ENCODE results near the gene PTGES3. TPM values are rescaled to one million over a fixed set of nuclear protein-coding genes. Genes with fewer than 3 reads are reported as not detected.

PTGES3 gene
- total RNA-seq: 74.3 and 126 TPM in 2 replicates

GRCh38 chr12:56688129-56688845, at the start of gene PTGES3:
PTGES3 (minus strand) TSS chr12:56688284; CDS start chr12:56687999, 285 bp downstream.

GRCh38 chr12:56724972-56725722, 37.1 kb upstream of the PTGES3 start, which contains the start of gene NACA:
NACA (minus strand) TSS chr12:56725299; CDS start chr12:56724521, 778 bp downstream.

GRCh38 chr12:56645717-56646446, 42.2 kb downstream of the PTGES3 start, which contains the start of gene ATP5F1B:
ATP5F1B (minus strand) TSS chr12:56645984; CDS start chr12:56645963, 21 bp downstream.

GRCh38 chr12:56630180-56630632, 57.9 kb downstream of the PTGES3 start, which contains the start of gene BAZ2A:
BAZ2A (minus strand) TSS chr12:56630326; CDS start chr12:56617530, 12,796 bp downstream.

Other genes starting within 250 kb of the PTGES3 start
- 9.2 and 23.6 TPM in 2 replicates for gene TIMELESS, start 238.9 kb downstream of the PTGES3 start, total RNA-seq
- gene MIP, start 233.6 kb downstream of the PTGES3 start, total RNA-seq: not detected in 2 replicates
- gene SPRYD4, start 219.7 kb downstream of the PTGES3 start, total RNA-seq: 1.1 and 1.7 TPM in 2 replicates
- 0.86 and 2.1 TPM in 2 replicates for gene GLS2, start 200.1 kb downstream of the PTGES3 start, total RNA-seq
- gene RBMS2, start 166.5 kb downstream of the PTGES3 start, total RNA-seq: 16.9 and 18.7 TPM in 2 replicates
- gene BAZ2A, start 58.0 kb downstream of the PTGES3 start, total RNA-seq: 27.8 and 50.8 TPM in 2 replicates
- 475 and 702 TPM in 2 replicates for gene ATP5F1B, start 42.3 kb downstream of the PTGES3 start, total RNA-seq
- gene NACA, start 37.0 kb upstream of the PTGES3 start, total RNA-seq: 1,247 and 1,341 TPM in 2 replicates
- 12.1 and 20.8 TPM in 2 replicates for gene PRIM1, start 64.0 kb upstream of the PTGES3 start, total RNA-seq
- 0.31 and 1.3 TPM in 2 replicates for gene HSD17B6, start 75.0 kb upstream of the PTGES3 start, total RNA-seq
- 0.31 and 0.57 TPM in 2 replicates for gene SDR9C7, start 246.1 kb upstream of the PTGES3 start, total RNA-seq

All from hair follicular keratinocyte (primary cell).